GM21515 (cell line): ENCODE results near the gene RASGRF1.
"Not testable (repeated sequence)": the region's sequence is repeated elsewhere in the genome, so short reads cannot be mapped to it uniquely, and the experiment has no call there.

Source experiments
- ATAC-seq: cut with Tn5 transposase; IDR thresholded peaks from one replicate; pipeline ENCODE4 v1.9.1; 2021; ENCODE audit not compliant: unreplicated experiment

Gene RASGRF1

GRCh38 chr15:79090487-79091203, at the start of gene RASGRF1:
TSS of gene RASGRF1 (minus strand) at chr15:79090780. CDS start at chr15:79090498, 282 bp downstream.
- no peak for ATAC-seq

DNA sequence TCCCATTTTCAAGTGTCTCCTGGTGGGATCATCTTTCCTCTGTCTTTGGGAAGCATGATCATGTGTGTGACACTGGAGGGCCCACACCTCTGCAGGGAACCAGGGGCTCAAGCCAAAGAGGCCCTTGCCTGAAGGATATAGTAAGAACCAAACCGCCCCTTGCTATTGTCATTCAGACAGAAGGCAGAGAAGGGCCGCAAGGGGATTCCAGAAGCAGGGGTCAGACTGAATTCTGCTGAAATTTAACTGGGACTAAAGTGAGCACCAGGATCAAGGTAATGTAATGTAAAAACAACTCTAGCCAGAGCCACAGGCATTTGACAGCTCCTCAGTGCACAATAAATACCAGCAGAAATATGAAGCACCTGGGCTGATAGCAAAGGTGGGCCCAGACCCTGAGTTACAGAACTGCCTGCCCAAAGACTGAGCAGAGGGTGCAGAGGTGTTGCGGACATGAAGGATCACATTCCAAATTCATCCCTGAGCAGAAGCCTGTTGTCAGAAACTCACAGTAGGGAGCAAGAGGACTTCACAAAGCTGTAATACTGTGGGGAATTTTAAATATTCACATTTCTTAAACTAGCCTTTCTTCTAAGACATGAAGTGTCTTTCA, 46.0 kb upstream of the RASGRF1 start:
- no peak for ATAC-seq

DNA sequence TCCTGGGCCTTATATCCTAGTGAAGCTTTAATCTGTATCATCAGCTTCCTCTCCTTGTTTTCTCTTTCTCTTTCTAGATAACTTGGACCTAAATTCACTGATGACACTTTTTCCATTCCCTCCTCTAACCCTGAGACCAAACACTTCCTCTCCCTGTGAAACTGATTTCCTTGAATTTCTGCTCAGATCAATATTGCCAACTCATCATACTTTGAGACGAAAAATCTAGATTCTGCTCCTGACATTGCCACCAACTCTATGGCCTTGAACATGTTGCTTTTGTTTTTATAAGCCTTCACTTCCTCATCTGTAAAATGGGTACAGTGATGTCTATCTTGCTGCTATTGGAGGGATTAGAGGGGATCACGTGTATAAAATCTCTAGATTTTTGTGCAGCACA, 42.7 kb upstream of the RASGRF1 start:
- ATAC-seq: no peak

DNA sequence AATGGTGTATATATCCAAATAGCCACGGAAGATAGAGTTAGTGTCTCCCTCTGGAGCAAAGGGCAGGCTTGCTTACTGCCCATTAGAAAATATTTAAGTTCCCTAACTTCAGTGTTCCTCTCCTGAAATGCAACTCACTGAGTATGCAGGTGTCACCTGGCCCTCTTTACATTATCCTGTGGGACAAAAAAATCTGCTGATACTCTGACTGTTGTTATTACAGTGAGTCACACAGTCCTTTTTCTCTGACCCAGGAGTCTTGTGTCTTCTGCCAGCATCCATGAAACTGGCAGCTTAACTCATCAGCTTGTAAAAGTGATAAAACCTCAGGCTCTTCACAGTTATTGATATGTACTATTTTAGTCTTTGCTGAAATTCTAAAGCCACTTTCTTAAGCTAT, 42.2 kb upstream of the RASGRF1 start:
- ATAC-seq: no peak

- ATAC-seq: no peak
These were observed 41.8 kb upstream of the RASGRF1 start for GRCh38 chr15:79132361-79132760.

DNA sequence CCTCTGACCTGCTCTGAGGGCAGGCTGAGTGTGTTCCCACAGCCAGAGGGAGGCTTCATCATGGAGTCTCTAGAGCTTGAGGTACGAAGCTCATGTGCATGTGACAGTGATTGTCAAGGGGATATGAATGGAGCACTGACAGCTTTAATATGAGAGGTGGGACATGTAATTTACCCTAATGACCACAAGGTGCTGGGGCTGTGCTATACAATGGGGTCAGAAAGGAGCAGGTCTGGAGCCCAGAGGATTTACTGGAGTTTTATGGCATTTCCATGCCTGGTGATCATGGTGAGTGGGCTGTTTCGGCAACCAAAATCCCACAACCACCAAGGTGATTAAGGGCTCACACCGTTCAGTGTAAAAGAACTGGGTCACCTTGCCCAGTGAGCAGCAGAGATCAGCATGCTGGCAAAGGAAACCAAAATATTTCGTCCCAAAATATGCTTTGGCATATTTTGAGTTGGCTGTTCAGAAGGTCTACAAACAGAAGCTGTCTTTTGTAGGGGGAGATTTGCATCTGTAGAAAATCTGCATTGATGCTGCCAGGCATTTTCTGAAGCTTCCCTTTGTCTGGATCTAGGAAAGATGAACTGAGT, 40.1 kb upstream of the RASGRF1 start:
- ATAC-seq: no peak

GRCh38 chr15:79129235-79129634, 38.7 kb upstream of the RASGRF1 start:
- no peak for ATAC-seq

DNA sequence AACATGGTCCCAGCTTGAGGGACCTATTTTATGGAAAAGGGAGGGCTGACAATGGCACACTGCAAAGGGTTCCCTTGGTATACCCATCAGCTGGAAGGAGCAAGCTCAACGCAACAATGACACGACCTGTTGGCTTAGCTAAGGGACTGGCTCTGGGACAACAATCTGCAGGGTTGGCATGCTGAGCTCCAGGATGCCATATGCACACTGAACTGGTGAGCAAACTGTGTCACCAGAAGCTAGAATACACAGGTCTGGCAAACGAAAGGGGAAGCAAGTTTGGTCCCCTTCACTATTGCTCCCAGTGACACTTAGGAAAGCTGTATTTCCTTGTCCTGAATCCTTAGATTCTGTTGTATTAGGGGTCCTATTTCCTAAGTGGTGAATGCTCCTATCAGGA, 38.0 kb upstream of the RASGRF1 start:
- no peak for ATAC-seq

DNA sequence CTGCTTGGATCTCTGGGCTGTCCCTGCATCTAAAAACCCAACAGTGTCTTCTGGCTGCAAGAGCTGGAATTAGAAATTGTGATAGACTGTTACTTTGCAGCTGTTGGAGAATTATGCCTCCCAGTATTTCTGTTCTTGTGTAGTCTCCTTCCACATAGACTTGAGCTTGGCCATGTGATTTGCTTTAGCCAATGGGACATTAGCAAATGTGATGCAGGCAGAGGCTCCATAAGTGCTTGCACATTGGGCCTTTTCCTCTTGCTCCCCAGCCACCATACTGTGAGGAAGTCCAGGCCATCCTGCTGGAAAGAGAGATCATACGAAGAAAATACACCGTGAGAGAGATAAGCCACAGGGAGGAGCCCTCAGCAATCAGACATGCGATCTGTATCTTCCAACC, 33.8 kb upstream of the RASGRF1 start:
- no peak for ATAC-seq

- ATAC-seq: no peak
These were observed 32.4 kb upstream of the RASGRF1 start for GRCh38 chr15:79122991-79123390.

- ATAC-seq: no peak
These were observed 31.8 kb upstream of the RASGRF1 start for GRCh38 chr15:79122391-79122790.

GRCh38 chr15:79121571-79121970, 31.0 kb upstream of the RASGRF1 start:
- no peak for ATAC-seq

- ATAC-seq: no peak
These were observed 27.0 kb upstream of the RASGRF1 start for GRCh38 chr15:79117442-79118204.

DNA sequence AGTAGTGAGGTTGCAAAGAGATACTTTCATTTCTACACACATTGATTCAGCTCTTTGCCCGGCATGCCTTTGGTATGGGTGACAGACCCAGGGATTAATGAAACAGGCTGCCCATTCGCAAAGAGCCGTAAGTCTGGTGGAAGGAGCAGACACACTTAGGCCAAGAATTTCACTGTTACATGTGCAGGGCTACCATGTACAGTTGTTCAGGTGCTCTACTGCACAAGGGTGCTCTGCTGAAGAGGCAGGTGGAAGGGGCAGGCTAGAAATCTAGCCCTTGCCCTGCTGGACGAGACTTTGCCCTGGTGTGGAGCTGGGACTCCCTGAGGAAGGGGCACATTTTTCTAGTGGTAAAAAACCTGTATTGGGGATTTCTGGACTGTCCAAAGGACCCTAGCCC, 26.2 kb upstream of the RASGRF1 start:
- no peak for ATAC-seq

GRCh38 chr15:79115986-79116665, 25.5 kb upstream of the RASGRF1 start:
- ATAC-seq: no peak

GRCh38 chr15:79113831-79114230, 23.3 kb upstream of the RASGRF1 start:
- ATAC-seq: no peak

DNA sequence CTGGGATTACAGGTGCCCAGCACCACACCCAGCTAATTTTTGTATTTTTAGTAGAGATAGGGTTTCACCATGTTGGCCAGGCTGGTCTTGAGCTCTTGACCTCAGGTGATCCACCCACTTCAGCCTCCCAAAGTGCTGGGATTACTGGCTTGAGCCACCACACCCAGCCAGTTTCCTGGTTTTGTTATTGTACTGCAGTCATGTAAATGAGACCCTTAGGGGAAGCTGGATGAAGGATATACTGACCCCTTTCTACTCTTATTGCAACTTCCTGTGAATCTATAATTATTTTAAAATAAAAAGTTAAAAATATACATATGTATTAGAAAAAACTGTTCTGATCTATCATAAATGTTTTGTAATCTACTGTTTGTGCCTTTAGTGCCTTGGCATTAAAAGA, 20.8 kb upstream of the RASGRF1 start:
- not testable (repeated sequence) for ATAC-seq

GRCh38 chr15:79105141-79105540, 14.6 kb upstream of the RASGRF1 start:
- ATAC-seq: no peak

DNA sequence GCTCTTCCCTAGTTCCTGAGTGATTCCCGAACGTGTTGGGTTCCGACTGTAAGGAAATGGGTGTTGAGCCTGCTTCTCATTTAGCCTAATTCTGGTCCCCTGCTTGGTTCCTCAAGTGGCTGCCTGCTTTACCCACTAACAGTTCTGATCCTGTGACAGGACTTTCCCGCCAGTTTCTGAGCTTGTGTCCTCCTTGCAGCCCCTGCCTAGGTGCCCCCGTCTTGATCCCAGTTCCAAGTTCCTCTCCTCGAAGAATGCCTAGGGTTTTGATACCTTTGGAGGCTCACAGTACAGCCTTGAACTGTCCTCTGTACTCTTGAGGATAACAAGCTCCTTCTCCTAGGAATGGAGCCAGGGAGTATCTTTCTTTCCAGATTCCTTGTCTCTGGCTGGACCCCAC, 12.0 kb upstream of the RASGRF1 start:
- ATAC-seq: no peak

- no peak for ATAC-seq
These were observed 11.4 kb upstream of the RASGRF1 start for GRCh38 chr15:79101866-79102581.
